CD4-positive, CD25-positive, alpha-beta regulatory T cell (primary cell): ENCODE results near the gene GPHN. TPM values are rescaled to one million over a fixed set of nuclear protein-coding genes. Genes with fewer than 3 reads are reported as not detected.

Source experiments
- ATAC-seq, 2 donors: fragments of 150-1000 bp; cut with Tn5 transposase; one replicate each; pipeline ENCODE4 v1.10.0; 2021; ENCODE audit warnings: low read depth in 2 of 2, moderate number of reproducible peaks in 2 of 2, moderate library complexity in 1 of 2
- DNase-seq, 3 donors: peaks; one replicate each; pipeline versions ENCODE4 v3.0.0 to v3.0.0-alpha.2; 2012 to 2022; ENCODE audit warnings: mixed read lengths in 1 of 3
- H3K27ac ChIP-seq: one replicate; pipeline ENCODE4 v1.7.0; 2013; ENCODE audit warnings: mild to moderate bottlenecking, low read length; ENCODE audit not compliant: insufficient read depth, poor library complexity, severe bottlenecking
- H3K27me3 ChIP-seq: one replicate; pipeline ENCODE4 v1.7.0; 2013; ENCODE audit warnings: low read length; ENCODE audit not compliant: control insufficient read depth, insufficient read depth
- H3K36me3 ChIP-seq: one replicate; pipeline ENCODE4 v1.7.0; 2013; ENCODE audit warnings: mild to moderate bottlenecking, low read length, moderate library complexity; ENCODE audit not compliant: control insufficient read depth, insufficient read depth
- H3K4me1 ChIP-seq: 2 replicates; pipeline ENCODE4 v1.7.0; 2013; ENCODE audit warnings: mild to moderate bottlenecking, low read length; ENCODE audit not compliant: insufficient read depth, control insufficient read depth, poor library complexity, severe bottlenecking
- H3K4me3 ChIP-seq: one replicate; pipeline ENCODE4 v1.7.0; 2013; ENCODE audit warnings: low read depth, mild to moderate bottlenecking, low read length, moderate library complexity
- H3K9me3 ChIP-seq, 2 experiments: 1 replicate in 1 of 2; 2 replicates in 1 of 2; pipeline ENCODE4 v1.7.0; 2013; ENCODE audit warnings: low read length in 2 of 2, mild to moderate bottlenecking in 1 of 2, moderate library complexity in 1 of 2; ENCODE audit not compliant: control insufficient read depth in 2 of 2
- H3K27ac Mint-ChIP-seq, 3 donors: one replicate each; pipeline ENCODE4 v1.8.0; 2020 to 2022; ENCODE audit warnings: mild to moderate bottlenecking in 3 of 3, mixed read lengths in 3 of 3, moderate library complexity in 2 of 3
- H3K27me3 Mint-ChIP-seq: one replicate; pipeline ENCODE4 v1.8.0; 2022; ENCODE audit warnings: mild to moderate bottlenecking, mixed read lengths
- H3K36me3 Mint-ChIP-seq: one replicate; pipeline ENCODE4 v1.8.0; 2020; ENCODE audit warnings: mixed read lengths
- H3K4me1 Mint-ChIP-seq, 4 donors: one replicate each; pipeline ENCODE4 v1.8.0; 2020 to 2022; ENCODE audit warnings: mixed read lengths in 4 of 4, mild to moderate bottlenecking in 1 of 4
- H3K4me3 Mint-ChIP-seq, 4 donors: one replicate each; pipeline ENCODE4 v1.8.0; 2020 to 2022; ENCODE audit warnings: mild to moderate bottlenecking in 4 of 4, mixed read lengths in 4 of 4, moderate library complexity in 3 of 4
- H3K9me3 Mint-ChIP-seq, 7 donors: one replicate each; pipeline ENCODE4 v1.8.0; 2020 to 2022; ENCODE audit warnings: mixed read lengths in 7 of 7, mild to moderate bottlenecking in 3 of 7, moderate library complexity in 2 of 7
- polyA plus RNA-seq, 4 donors: library from polyadenylated mRNA; unstranded; fragments of 300-500 nt; fragmentation: Illumina TruSeq; gene quantifications; one replicate each; pipeline ENCODE4 v1.2.3, GENCODE V29; 2021
- total RNA-seq: library from RNA; stranded (reverse); gene quantifications from one replicate; pipeline ENCODE4 v1.2.3, GENCODE V29; 2022

GPHN gene
- total RNA-seq: 19.5 TPM
- polyA plus RNA-seq: 10 to 100 TPM in 3 of 4 donors, 1 to 10 TPM in 1; 8.3 to 13.0 (median 10.9) TPM

DNA sequence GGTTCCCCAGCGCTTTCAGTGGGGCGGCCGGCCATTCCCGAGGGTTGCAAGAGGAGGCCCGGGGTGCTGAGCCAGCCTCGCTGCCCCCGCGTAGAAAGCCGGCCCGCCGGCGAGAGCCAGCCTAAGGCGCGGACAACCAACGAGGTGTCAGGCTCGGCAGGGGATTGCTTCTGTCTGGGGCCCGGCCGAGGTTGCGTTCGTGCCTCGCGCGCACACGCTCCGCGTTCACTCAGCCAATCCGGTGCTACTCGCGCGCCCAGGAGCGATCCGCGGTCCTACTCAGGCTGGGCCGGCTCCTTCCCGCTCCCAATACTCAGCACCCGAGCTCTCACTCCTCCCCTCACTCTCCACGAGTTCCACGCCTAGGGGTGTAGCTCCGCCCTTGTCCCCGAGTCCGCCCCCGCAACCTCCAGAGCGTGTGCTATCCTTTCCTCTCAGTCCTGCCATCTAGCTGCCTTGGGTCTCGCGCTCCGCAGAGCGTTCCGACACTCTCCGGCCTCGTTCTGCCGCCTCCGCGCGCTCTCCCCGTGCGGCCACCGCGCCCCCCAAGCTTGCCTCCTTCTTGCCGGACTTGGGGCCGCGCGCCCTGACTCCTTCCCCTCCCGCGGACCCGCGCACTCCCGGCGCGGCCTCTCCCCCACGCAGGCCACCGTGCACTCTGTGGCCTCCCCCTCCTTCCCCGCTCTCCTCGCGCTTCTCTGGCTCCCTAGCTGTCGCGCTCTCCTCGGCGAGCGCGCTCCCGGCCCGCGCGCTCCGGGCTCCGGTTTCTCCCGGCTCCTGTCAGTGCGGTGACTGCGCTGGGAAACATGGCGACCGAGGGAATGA lies at the start of gene GPHN:
GPHN (plus strand) TSS at position 426 of the 825 bp plus-strand sequence.
- Mint-ChIP-seq H3K27me3 (peaks cover 17% of the 10 kb centered on the region), H3K4me3 (peak within 1 kb of the TSS; percentile 99 to 100 (median 100)), H3K9me3 (no peaks in the 10 kb centered on the region), H3K4me1 (peaks cover 21 to 53% (median 40%) of the 10 kb centered on the region in 4 donors), H3K36me3 (no peaks in the 10 kb centered on the region), H3K27ac (peak within 1 kb of the TSS; percentile 92 to 95 (median 93))
- DNase-seq (peak; percentile 82 to 97 (median 87)), ATAC-seq (peak; percentile 87 to 89)
- Histone ChIP-seq H3K4me3 (peak within 1 kb of the TSS; percentile 95), H3K36me3 (no peaks in the 10 kb centered on the region), H3K27ac (peak within 1 kb of the TSS; percentile 75), H3K4me1 (peaks cover 19% of the 10 kb centered on the region), H3K27me3 (peaks cover 2% of the 10 kb centered on the region), H3K9me3 (no peaks in the 10 kb centered on the region)

DNA sequence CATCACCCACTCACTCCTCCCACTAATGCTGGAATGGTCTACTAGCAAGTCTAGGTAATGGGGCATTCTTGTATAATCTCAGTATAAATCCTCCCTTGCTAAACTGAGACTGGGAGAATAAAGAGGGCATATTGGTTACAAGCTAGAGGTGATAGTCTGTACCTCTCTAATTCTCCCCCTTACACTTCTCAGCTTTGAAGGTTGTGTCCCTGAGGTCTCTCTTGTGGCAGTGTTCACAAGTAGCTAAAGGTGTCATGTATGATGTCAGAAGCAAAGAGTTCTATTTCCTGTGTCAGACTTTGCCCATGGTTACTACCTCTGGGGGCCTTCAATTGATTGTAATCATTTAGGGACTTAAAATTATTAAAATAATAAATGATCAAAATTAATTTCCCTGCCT lies 48.3 kb upstream of the GPHN start:
- no peak overlapping the region for H3K27ac ChIP-seq
- ATAC-seq: no peak
- Mint-ChIP-seq H3K4me3 (no peak overlapping the region), H3K4me1 (no peaks in the 10 kb centered on the region), H3K9me3 (peaks cover 0 to 7% (median under 1%) of the 10 kb centered on the region in 7 donors), H3K27ac (no peak overlapping the region), H3K27me3 (no peaks in the 10 kb centered on the region), H3K36me3 (peaks cover 7% of the 10 kb centered on the region)
- no peaks in the 10 kb centered on the region for H3K36me3 ChIP-seq
- no peak overlapping the region for H3K4me3 ChIP-seq
- H3K4me1 ChIP-seq: no peaks in the 10 kb centered on the region
- no peaks in the 10 kb centered on the region for H3K27me3 ChIP-seq
- H3K9me3 ChIP-seq: no peaks in the 10 kb centered on the region
- DNase-seq: no peak

DNA sequence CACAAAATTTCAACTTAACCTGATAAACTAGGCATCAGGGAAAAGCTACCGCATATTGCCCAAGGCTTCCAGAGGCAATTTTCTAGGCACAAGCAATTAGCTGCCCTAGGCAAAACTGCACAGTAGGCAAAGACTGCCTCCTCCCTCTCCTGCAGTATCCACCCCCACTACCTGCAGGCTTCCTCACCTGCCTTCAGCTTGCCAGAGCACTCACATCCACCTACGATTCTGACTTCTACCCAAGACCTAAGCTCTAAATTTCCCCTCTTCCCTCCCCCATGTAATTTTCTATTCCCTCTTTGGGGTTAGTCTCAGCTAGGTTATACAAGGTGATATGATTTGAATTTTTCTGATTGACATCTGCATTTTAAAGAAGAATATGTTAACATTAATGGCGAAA lies 43.7 kb upstream of the GPHN start:
- H3K4me3 ChIP-seq: no peak overlapping the region
- H3K36me3 ChIP-seq: no peaks in the 10 kb centered on the region
- no peak for DNase-seq
- peaks cover 10% of the 10 kb centered on the region for H3K36me3 Mint-ChIP-seq
- H3K9me3 Mint-ChIP-seq: peaks cover 0 to 3% (median 0%) of the 10 kb centered on the region in 7 donors
- H3K4me1 Mint-ChIP-seq: no peaks in the 10 kb centered on the region
- ATAC-seq: no peak
- no peak overlapping the region for H3K27ac Mint-ChIP-seq
- H3K27me3 Mint-ChIP-seq: no peaks in the 10 kb centered on the region
- H3K4me3 Mint-ChIP-seq: no peak overlapping the region
- H3K27me3 ChIP-seq: no peaks in the 10 kb centered on the region
- no peak overlapping the region for H3K27ac ChIP-seq
- no peaks in the 10 kb centered on the region for H3K4me1 ChIP-seq
- H3K9me3 ChIP-seq: peaks cover 4 to 5% of the 10 kb centered on the region in 2 experiments

DNA sequence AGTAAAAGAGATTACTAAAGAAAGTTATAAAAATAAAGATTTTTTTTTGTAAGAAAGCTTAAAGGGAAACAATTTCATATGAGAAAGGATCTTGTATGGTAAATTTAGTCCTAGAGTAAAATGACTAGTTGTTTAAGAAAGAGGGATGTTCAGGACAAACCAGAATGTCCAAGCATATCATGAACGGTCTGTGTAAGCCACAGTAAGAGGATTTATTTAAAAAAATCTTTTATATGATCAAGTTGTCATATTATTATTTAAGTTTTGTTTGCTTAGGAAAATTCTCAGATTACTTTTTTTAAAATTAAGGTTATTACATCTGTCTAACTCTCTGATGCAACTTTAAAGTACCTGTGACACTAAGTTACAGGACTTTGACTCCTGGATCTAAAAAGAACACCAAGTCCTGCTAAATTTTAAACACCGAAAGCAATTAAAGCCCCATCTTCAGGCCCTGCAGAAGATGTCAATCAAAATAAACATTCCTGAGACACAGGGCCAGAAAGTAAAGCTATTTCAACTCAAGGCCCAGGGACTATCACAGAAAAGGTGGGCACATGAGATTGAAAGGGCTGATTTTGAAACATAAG lies 39.1 kb upstream of the GPHN start:
- no peaks in the 10 kb centered on the region for H3K4me1 Mint-ChIP-seq
- no peak overlapping the region for H3K27ac ChIP-seq
- no peak for ATAC-seq
- no peaks in the 10 kb centered on the region for H3K27me3 Mint-ChIP-seq
- H3K4me3 Mint-ChIP-seq: no peak overlapping the region
- DNase-seq: no peak
- H3K36me3 ChIP-seq: no peaks in the 10 kb centered on the region
- peaks cover 3 to 19% (median 7%) of the 10 kb centered on the region in 7 donors for H3K9me3 Mint-ChIP-seq
- H3K4me3 ChIP-seq: no peak overlapping the region
- H3K27ac Mint-ChIP-seq: no peak overlapping the region
- peaks cover 10 to 16% of the 10 kb centered on the region in 2 experiments for H3K9me3 ChIP-seq
- H3K4me1 ChIP-seq: no peaks in the 10 kb centered on the region
- H3K27me3 ChIP-seq: no peaks in the 10 kb centered on the region
- H3K36me3 Mint-ChIP-seq: peaks cover 18% of the 10 kb centered on the region

DNA sequence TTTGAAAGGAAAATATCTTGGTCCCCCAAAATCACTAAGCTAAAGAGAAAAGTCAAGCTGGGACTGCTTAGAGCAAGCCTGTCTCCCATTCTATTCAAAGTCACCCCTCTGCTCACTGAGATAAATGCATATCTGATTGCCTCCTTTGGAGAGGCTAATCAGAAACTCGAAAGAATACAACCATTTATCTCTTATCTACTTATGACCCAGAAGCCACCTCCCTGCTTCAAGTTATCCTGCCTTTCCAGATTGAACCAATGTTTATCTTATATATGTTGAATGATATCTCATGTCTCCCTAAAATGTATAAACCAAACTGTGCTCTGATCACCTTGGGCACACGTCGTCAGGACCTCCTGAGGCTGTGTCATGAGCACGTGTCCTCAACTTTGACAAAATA lies 36.4 kb upstream of the GPHN start:
- peaks cover 0 to 19% (median 9%) of the 10 kb centered on the region in 7 donors for H3K9me3 Mint-ChIP-seq
- H3K4me1 Mint-ChIP-seq: no peaks in the 10 kb centered on the region
- Histone ChIP-seq H3K4me3 (no peak overlapping the region), H3K27me3 (no peaks in the 10 kb centered on the region), H3K4me1 (no peaks in the 10 kb centered on the region), H3K27ac (no peak overlapping the region), H3K9me3 (peaks cover 10 to 16% of the 10 kb centered on the region in 2 experiments), H3K36me3 (no peaks in the 10 kb centered on the region)
- no peaks in the 10 kb centered on the region for H3K27me3 Mint-ChIP-seq
- H3K36me3 Mint-ChIP-seq: peaks cover 27% of the 10 kb centered on the region
- DNase-seq (no peak), ATAC-seq (no peak)
- H3K27ac Mint-ChIP-seq: no peak overlapping the region
- H3K4me3 Mint-ChIP-seq: no peak overlapping the region

DNA sequence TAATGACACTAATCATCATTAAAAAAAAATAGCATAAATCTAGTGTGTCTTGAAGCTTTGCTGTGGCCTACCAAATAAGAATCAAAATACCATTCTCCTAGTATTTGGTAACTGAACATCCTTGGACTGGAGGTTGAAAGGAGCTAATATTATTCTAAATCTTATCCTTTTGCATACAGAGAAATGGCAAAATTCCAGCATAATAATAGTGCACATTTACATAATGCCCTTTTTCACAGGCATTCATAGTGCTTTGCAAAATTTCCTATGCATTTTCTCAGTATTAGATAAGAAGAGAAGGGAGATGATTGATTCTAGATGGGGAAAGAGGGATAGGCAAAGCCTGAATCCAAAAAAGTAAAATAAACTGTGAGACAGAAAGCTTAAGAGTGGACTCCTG lies 35.7 kb upstream of the GPHN start:
- no peaks in the 10 kb centered on the region for H3K27me3 ChIP-seq
- H3K27ac ChIP-seq: no peak overlapping the region
- Mint-ChIP-seq H3K4me3 (no peak overlapping the region), H3K36me3 (peaks cover 23% of the 10 kb centered on the region), H3K27ac (no peak overlapping the region), H3K27me3 (no peaks in the 10 kb centered on the region), H3K9me3 (peaks cover 0 to 19% (median 9%) of the 10 kb centered on the region in 7 donors), H3K4me1 (no peaks in the 10 kb centered on the region)
- H3K4me3 ChIP-seq: no peak overlapping the region
- H3K36me3 ChIP-seq: no peaks in the 10 kb centered on the region
- DNase-seq (no peak), ATAC-seq (no peak)
- H3K4me1 ChIP-seq: no peaks in the 10 kb centered on the region
- peaks cover 10 to 16% of the 10 kb centered on the region in 2 experiments for H3K9me3 ChIP-seq

DNA sequence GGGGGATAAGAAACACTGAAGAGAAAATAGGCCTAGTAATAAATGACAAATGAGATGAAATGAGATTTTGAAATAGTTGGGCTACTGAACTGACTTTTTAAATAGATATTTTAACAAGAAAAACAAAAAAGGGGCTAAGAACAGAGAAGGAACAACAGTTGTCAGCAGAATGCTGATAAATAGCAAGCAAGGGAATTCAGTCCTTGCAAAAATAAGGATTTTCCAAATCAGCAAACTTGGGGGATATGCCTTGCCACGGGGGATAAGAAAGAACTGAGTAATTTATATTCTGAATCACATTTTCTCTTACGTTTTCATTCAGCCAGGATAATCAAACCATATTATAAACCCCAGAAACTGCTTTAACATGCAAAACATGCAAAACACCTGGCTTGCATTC lies 34.7 kb upstream of the GPHN start:
- Histone ChIP-seq H3K27me3 (no peaks in the 10 kb centered on the region), H3K27ac (no peak overlapping the region), H3K9me3 (peaks cover 10 to 16% of the 10 kb centered on the region in 2 experiments), H3K4me3 (no peak overlapping the region), H3K36me3 (no peaks in the 10 kb centered on the region), H3K4me1 (no peaks in the 10 kb centered on the region)
- DNase-seq: no peak
- no peaks in the 10 kb centered on the region for H3K4me1 Mint-ChIP-seq
- no peak overlapping the region for H3K27ac Mint-ChIP-seq
- ATAC-seq: no peak
- peaks cover 0 to 19% (median 8%) of the 10 kb centered on the region in 7 donors for H3K9me3 Mint-ChIP-seq
- H3K27me3 Mint-ChIP-seq: no peaks in the 10 kb centered on the region
- H3K36me3 Mint-ChIP-seq: peaks cover 18% of the 10 kb centered on the region
- no peak overlapping the region for H3K4me3 Mint-ChIP-seq
